ENCODE results near the gene ANKRD34A. TPM values are rescaled to one million over a fixed set of nuclear protein-coding genes. Genes with fewer than 3 reads are reported as not detected.

Gene ANKRD34A
- total RNA-seq, 6 experiments from 2014 or later = 0.14 to 0.88 (median 0.22) TPM; not detected in 1

- Histone ChIP-seq H3K27ac (peak overlapping the region; percentile 66 to 78 (median 77)), H3K4me3 (peak overlapping the region; percentile 55 to 67 (median 64)), H3K36me3 (no peaks in the 10 kb centered on the region), H3K9me3 (no peaks in the 10 kb centered on the region), H3K4me1 (peaks cover 0 to 45% (median 11%) of the 10 kb centered on the region in 4 donors), H3K27me3 (no peaks in the 10 kb centered on the region)
- no peak for TF ChIP-seq POLR2A (IDR thresholded peaks at IDR 0.05)
- TF ChIP-seq CTCF (IDR thresholded peaks at IDR 0.05) = no peak
- ATAC-seq (no peak), DNase-seq (peak in 1 of 3 donors; percentile 62)
- 0% methylated on average over 3 of the region's 22 CpGs for WGBS (ENCODE audit: insufficient coverage, low coverage, low lambda C conversion rate, missing lambda C conversion rate)
- intact Hi-C loops (cut with DNase I) = no loop called here
Measured at GRCh38 chr1:145961109-145961424, 3.3 kb downstream of the ANKRD34A start.

GRCh38 chr1:145960468-145961108 is 3.8 kb downstream of the ANKRD34A start:
- ATAC-seq (peak; percentile 56 to 69 (median 64)), DNase-seq (peak; percentile 88 to 90 (median 89))
- H3K27ac ChIP-seq = peak overlapping the region; percentile 66 to 78 (median 77)
- no peaks in the 10 kb centered on the region for H3K27me3 ChIP-seq
- WGBS (ENCODE audit: insufficient coverage, low coverage, low lambda C conversion rate, missing lambda C conversion rate) = 0% methylated on average over 22 of the region's 44 CpGs
- intact Hi-C loops (cut with DNase I) = no loop called here
- H3K36me3 ChIP-seq = no peaks in the 10 kb centered on the region
- TF ChIP-seq CTCF (IDR thresholded peaks at IDR 0.05) (peak; percentile 10 to 29 (median 23)), POLR2A (IDR thresholded peaks at IDR 0.05) (peak; percentile 87)
- H3K4me1 ChIP-seq = peaks cover 0 to 50% (median 13%) of the 10 kb centered on the region in 4 donors
- no peaks in the 10 kb centered on the region for H3K9me3 ChIP-seq
- H3K4me3 ChIP-seq = peak overlapping the region; percentile 55 to 67 (median 64)

GRCh38 chr1:145959957-145960467 is 4.4 kb downstream of the ANKRD34A start:
- Histone ChIP-seq H3K27ac (peak overlapping the region; percentile 66 to 78 (median 77)), H3K27me3 (no peaks in the 10 kb centered on the region), H3K4me3 (peak overlapping the region; percentile 55 to 67 (median 64)), H3K4me1 (peaks cover 0 to 52% (median 14%) of the 10 kb centered on the region in 4 donors), H3K36me3 (no peaks in the 10 kb centered on the region), H3K9me3 (no peaks in the 10 kb centered on the region)
- TF ChIP-seq CTCF (IDR thresholded peaks at IDR 0.05) (no peak), POLR2A (IDR thresholded peaks at IDR 0.05) (no peak)
- 8% methylated on average over 12 of the region's 12 CpGs for WGBS (ENCODE audit: insufficient coverage, low coverage, low lambda C conversion rate, missing lambda C conversion rate)
- DNase-seq = peak in 1 of 3 donors; percentile 54
- no peak for ATAC-seq
- intact Hi-C loops (cut with DNase I) = no loop called here

GRCh38 chr1:145959333-145959732 is 5.0 kb downstream of the ANKRD34A start:
- Histone ChIP-seq H3K9me3 (no peaks in the 10 kb centered on the region), H3K36me3 (no peaks in the 10 kb centered on the region), H3K27me3 (no peaks in the 10 kb centered on the region), H3K4me3 (no peak overlapping the region), H3K4me1 (peaks cover 0 to 57% (median 17%) of the 10 kb centered on the region in 4 donors), H3K27ac (no peak overlapping the region)
- TF ChIP-seq CTCF (IDR thresholded peaks at IDR 0.05) = no peak
- no peak for TF ChIP-seq POLR2A (IDR thresholded peaks at IDR 0.05)
- intact Hi-C loops (cut with DNase I) = no loop called here
- no peak for ATAC-seq
- no peak for DNase-seq

All from right lobe of liver (tissue), 6 donors.